ENCODE results near the gene VEZT. TPM values are rescaled to one million over a fixed set of nuclear protein-coding genes. Genes with fewer than 3 reads are reported as not detected.

VEZT gene
- total RNA-seq, 1 donor from 2014 or later: 107 TPM

DNA sequence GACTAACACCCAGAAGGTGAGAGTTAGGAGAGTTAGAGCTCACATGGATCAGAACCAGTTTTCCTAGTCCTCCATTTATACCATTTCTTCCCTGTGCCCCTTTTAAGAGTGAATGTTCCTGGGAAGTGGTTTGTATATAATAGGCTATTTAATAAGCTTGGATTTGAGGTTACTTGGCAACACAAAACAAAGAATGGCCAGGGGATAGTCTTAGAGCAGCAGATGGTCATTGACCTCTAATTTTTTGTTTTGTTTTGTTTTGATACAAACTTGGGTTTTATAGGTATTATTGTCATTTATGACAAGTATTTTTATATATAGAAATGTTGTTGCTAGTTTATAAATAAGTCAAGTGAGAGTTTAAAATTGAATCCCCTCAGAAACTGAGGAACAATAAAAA lies 35.8 kb downstream of the VEZT start:
- TF ChIP-seq, protein P1, sequence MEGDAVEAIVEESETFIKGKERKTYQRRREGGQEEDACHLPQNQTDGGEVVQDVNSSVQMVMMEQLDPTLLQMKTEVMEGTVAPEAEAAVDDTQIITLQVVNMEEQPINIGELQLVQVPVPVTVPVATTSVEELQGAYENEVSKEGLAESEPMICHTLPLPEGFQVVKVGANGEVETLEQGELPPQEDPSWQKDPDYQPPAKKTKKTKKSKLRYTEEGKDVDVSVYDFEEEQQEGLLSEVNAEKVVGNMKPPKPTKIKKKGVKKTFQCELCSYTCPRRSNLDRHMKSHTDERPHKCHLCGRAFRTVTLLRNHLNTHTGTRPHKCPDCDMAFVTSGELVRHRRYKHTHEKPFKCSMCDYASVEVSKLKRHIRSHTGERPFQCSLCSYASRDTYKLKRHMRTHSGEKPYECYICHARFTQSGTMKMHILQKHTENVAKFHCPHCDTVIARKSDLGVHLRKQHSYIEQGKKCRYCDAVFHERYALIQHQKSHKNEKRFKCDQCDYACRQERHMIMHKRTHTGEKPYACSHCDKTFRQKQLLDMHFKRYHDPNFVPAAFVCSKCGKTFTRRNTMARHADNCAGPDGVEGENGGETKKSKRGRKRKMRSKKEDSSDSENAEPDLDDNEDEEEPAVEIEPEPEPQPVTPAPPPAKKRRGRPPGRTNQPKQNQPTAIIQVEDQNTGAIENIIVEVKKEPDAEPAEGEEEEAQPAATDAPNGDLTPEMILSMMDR (IDR thresholded peaks at IDR 0.05; ENCODE audit: unreplicated experiment): no peak
- H3K36me3 Mint-ChIP-seq: peaks cover 37% of the 10 kb centered on the region
- H3K9me3 Mint-ChIP-seq: peaks cover 2% of the 10 kb centered on the region
- no peaks in the 10 kb centered on the region for H3K27me3 Mint-ChIP-seq (ENCODE audit: low read depth)
- H3K4me1 Mint-ChIP-seq: peaks cover 13% of the 10 kb centered on the region
- no peak overlapping the region for H3K4me3 Mint-ChIP-seq
- DNase-seq (ENCODE audit: low spot score in 2 of 2, unreplicated experiment in 2 of 2): no peak
- H3K27ac Mint-ChIP-seq: no peak overlapping the region

DNA sequence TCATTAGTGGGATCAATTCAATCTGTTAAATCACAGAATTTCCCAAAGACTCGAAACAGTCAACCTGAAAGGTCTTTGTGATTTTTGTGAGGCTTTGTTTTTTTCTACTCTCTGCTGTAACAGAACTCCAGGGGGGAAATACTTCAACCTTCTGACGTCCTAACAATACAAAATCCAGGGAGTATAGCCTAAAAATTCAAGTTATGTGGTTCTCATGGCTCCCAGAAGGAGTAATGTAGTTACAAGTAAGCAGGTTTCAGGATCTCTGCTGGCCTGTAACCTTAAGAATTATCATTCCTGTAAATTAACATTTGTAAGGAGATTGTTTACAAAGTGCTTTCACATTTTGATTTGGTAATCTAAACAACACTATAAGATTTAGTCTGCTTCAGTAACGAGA lies 39.9 kb downstream of the VEZT start:
- Mint-ChIP-seq H3K27me3 (ENCODE audit: low read depth) (no peaks in the 10 kb centered on the region), H3K4me3 (no peak overlapping the region), H3K9me3 (no peaks in the 10 kb centered on the region), H3K36me3 (peaks cover 37% of the 10 kb centered on the region), H3K27ac (no peak overlapping the region), H3K4me1 (no peaks in the 10 kb centered on the region)
- TF ChIP-seq, protein P1 (IDR thresholded peaks at IDR 0.05; ENCODE audit: unreplicated experiment): no peak
- DNase-seq (ENCODE audit: low spot score in 2 of 2, unreplicated experiment in 2 of 2): no peak

DNA sequence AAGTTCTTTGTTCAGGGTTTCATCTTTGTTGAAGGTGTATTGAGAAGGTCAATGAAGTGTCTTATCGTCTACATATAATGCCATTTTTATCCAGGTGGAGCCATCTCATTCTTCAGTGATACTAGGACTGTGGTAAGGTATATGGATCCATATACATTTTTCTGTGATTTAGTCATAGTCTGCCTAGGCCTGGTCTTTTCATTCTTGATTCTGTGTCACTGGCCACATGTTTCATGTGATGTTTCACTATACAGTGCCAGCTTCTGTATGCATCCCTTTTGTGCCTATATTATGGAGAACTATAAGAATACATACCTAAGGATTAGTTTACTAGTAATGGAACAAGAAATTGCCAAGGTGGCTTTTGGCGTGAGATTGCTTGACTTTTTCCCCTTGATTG lies 40.5 kb downstream of the VEZT start:
- H3K4me3 Mint-ChIP-seq: no peak overlapping the region
- no peaks in the 10 kb centered on the region for H3K4me1 Mint-ChIP-seq
- no peak overlapping the region for H3K27ac Mint-ChIP-seq
- H3K9me3 Mint-ChIP-seq: no peaks in the 10 kb centered on the region
- H3K27me3 Mint-ChIP-seq (ENCODE audit: low read depth): no peaks in the 10 kb centered on the region
- TF ChIP-seq, protein P1 (IDR thresholded peaks at IDR 0.05; ENCODE audit: unreplicated experiment): no peak
- DNase-seq (ENCODE audit: low spot score in 2 of 2, unreplicated experiment in 2 of 2): no peak
- peaks cover 38% of the 10 kb centered on the region for H3K36me3 Mint-ChIP-seq

DNA sequence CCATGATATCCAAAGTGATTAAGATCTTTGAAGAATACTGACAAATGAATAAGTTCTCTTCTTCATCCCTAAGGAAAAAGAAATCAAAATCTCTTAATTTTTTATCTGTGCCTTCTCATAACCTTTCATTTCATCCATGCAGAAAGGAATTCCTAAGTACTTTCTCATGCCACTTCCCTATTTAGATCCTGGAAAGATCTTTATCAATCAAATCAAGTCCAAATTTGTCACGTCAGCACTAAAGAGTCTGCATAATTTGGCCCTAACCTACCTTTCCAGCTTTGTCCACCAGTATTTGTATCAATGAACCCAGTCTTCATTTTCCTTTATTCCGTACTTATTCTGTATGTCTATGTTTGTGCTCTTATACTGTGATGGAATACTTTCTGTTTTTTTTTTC lies 41.2 kb downstream of the VEZT start:
- Mint-ChIP-seq H3K9me3 (no peaks in the 10 kb centered on the region), H3K36me3 (peaks cover 34% of the 10 kb centered on the region), H3K27me3 (ENCODE audit: low read depth) (no peaks in the 10 kb centered on the region), H3K27ac (no peak overlapping the region), H3K4me1 (no peaks in the 10 kb centered on the region), H3K4me3 (no peak overlapping the region)
- DNase-seq (ENCODE audit: low spot score in 2 of 2, unreplicated experiment in 2 of 2): no peak
- TF ChIP-seq, protein P1 (IDR thresholded peaks at IDR 0.05; ENCODE audit: unreplicated experiment): no peak

DNA sequence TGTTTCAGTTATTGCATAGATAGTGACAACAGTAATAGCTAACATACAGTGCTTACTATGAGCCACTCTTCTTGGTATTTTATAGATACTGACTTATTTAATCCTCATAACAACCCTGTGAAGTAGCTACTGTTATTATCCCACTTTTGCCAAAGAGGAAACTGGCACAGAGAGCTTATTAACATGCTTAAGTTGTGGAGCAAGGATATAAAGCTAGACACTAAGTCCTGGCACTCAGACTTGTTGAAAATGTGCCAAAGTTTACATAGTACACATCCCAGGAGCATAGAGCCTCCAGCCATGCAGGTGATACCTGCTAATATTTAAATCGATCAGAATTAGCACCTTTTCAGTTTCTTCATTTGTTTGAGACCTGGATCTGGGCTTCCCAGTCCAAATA lies 41.8 kb downstream of the VEZT start:
- TF ChIP-seq, protein P1 (IDR thresholded peaks at IDR 0.05; ENCODE audit: unreplicated experiment): no peak
- DNase-seq (ENCODE audit: low spot score in 2 of 2, unreplicated experiment in 2 of 2): no peak
- peaks cover 34% of the 10 kb centered on the region for H3K36me3 Mint-ChIP-seq
- no peaks in the 10 kb centered on the region for H3K4me1 Mint-ChIP-seq
- no peaks in the 10 kb centered on the region for H3K9me3 Mint-ChIP-seq
- H3K27ac Mint-ChIP-seq: no peak overlapping the region
- H3K4me3 Mint-ChIP-seq: no peak overlapping the region
- no peaks in the 10 kb centered on the region for H3K27me3 Mint-ChIP-seq (ENCODE audit: low read depth)

DNA sequence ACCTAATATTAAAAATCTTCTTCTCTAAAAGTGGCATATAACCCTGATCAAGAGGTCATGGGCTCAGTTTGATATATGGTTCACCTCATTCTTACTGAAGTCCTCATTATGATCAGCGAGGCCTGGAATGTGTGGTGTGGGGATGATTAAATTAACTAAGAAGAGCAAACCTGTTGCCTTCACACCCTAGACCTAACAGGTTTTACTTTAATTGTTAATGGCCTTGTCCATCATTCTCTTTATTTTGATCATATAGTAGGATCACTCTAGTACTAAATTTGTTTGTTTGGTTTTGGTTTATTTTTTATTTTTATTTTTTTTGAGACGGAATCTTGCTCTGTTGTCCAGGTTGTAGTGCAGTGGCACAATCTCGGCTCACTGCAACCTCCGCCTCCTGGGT lies 43.5 kb downstream of the VEZT start:
- Mint-ChIP-seq H3K4me1 (no peaks in the 10 kb centered on the region), H3K4me3 (no peak overlapping the region), H3K9me3 (no peaks in the 10 kb centered on the region), H3K27ac (no peak overlapping the region), H3K27me3 (ENCODE audit: low read depth) (no peaks in the 10 kb centered on the region), H3K36me3 (peaks cover 20% of the 10 kb centered on the region)
- TF ChIP-seq, protein P1 (IDR thresholded peaks at IDR 0.05; ENCODE audit: unreplicated experiment): no peak
- no peak for DNase-seq (ENCODE audit: low spot score in 2 of 2, unreplicated experiment in 2 of 2)
